GM12878 (cell line): ENCODE data around the gene TFAP2B.

Source experiments
- ATF7 ChIP-seq: fragments of 450-650 bp; IDR thresholded peaks from 2 replicates; pipeline ENCODE4 v1.6.1; 2016; ENCODE audit warnings: low read depth, mild to moderate bottlenecking
- BMI1 ChIP-seq: fragments of 450-650 bp; IDR thresholded peaks from 2 replicates; pipeline ENCODE4 v1.6.1; 2016; ENCODE audit warnings: mild to moderate bottlenecking, moderate library complexity, borderline replicate concordance
- CEBPB ChIP-seq, 2 experiments: fragments of 150-350 bp in 1 of 2; IDR thresholded peaks; 2 replicates each; pipeline ENCODE4 v1.6.1; 2012 to 2014; ENCODE audit warnings: low read depth in 2 of 2, low read length in 2 of 2, borderline replicate concordance in 1 of 2, inconsistent platforms in 1 of 2
- CTCF ChIP-seq, 3 experiments: IDR thresholded peaks in 2 of 3; conservative IDR thresholded peaks in 1 of 3; 2 replicates each; pipeline ENCODE4 v1.5.1; 2011; ENCODE audit warnings: low read depth in 3 of 3, low read length in 3 of 3, mild to moderate bottlenecking in 3 of 3, control low read depth in 2 of 3, moderate library complexity in 2 of 3, inconsistent platforms in 1 of 3, mixed read lengths in 1 of 3; ENCODE audit not compliant: control insufficient read depth in 2 of 3, insufficient read depth in 1 of 3; ENCODE audit errors: extremely low read depth in 1 of 3
- EGR1 ChIP-seq, 2 experiments: IDR thresholded peaks; 1 replicate in 1 of 2; 2 replicates in 1 of 2; pipeline ENCODE4 v1.6.1; 2011 to 2012; ENCODE audit warnings: low read depth in 2 of 2, low read length in 2 of 2, borderline replicate concordance in 1 of 2, mild to moderate bottlenecking in 1 of 2, moderate library complexity in 1 of 2
- ELK1 ChIP-seq: IDR thresholded peaks from 2 replicates; pipeline ENCODE4 v1.6.1; 2012; ENCODE audit warnings: low read depth, low read length, improper control_type of control experiment
- EP300 ChIP-seq, 2 experiments: fragments of 150-350 bp in 1 of 2; IDR thresholded peaks; 2 replicates each; pipeline ENCODE4 v1.6.1; 2011 to 2012; ENCODE audit warnings: low read depth in 2 of 2, low read length in 2 of 2, borderline replicate concordance in 1 of 2, improper control_type of control experiment in 1 of 2, inconsistent platforms in 1 of 2; ENCODE audit not compliant: control insufficient read depth in 1 of 2
- GABPA ChIP-seq: IDR thresholded peaks from 2 replicates; pipeline ENCODE4 v1.6.1; 2014; ENCODE audit warnings: antibody characterized with exemption, low read depth, mild to moderate bottlenecking, inconsistent platforms
- MYC ChIP-seq: IDR thresholded peaks from 2 replicates; pipeline ENCODE4 v1.6.1; 2011; ENCODE audit warnings: mild to moderate bottlenecking, low read length, moderate library complexity, inconsistent platforms; ENCODE audit not compliant: insufficient read depth, insufficient replicate concordance, insufficient read length, severe bottlenecking
- NRF1 ChIP-seq: conservative IDR thresholded peaks from 2 replicates; pipeline ENCODE4 v1.6.1; 2011; ENCODE audit warnings: mild to moderate bottlenecking, low read depth, low read length, improper control_type of control experiment
- POLR2A ChIP-seq: IDR thresholded peaks from 2 replicates; pipeline ENCODE4 v1.6.1; 2011; ENCODE audit warnings: low read depth, mild to moderate bottlenecking, low read length
- RAD21 ChIP-seq: IDR thresholded peaks from 2 replicates; pipeline ENCODE4 v1.6.1; 2011; ENCODE audit warnings: mild to moderate bottlenecking, low read depth, low read length, moderate library complexity; ENCODE audit not compliant: insufficient read depth
- REST ChIP-seq: IDR thresholded peaks from 2 replicates; pipeline ENCODE4 v1.6.1; 2012; ENCODE audit warnings: mild to moderate bottlenecking, low read depth, low read length
- ZBTB33 ChIP-seq: fragments of 450-650 bp; IDR thresholded peaks from 2 replicates; pipeline ENCODE4 v1.6.1; 2017; ENCODE audit warnings: mild to moderate bottlenecking

- no peak for TF ChIP-seq REST
- no peak for TF ChIP-seq ELK1
- no peak for TF ChIP-seq GABPA
- TF ChIP-seq ZBTB33 = no peak
- no peak for TF ChIP-seq EGR1 (IDR thresholded peaks at IDR 0.05; ENCODE audit: borderline replicate concordance in 1 of 2, low read depth in 2 of 2, low read length in 2 of 2)
- TF ChIP-seq BMI1 = 0 out of 2 replicates have a peak, but pooled peaks have one; percentile 31
- TF ChIP-seq CEBPB (IDR thresholded peaks at IDR 0.05; ENCODE audit: borderline replicate concordance in 1 of 2, low read depth in 2 of 2, low read length in 2 of 2) = no peak
- no peak for TF ChIP-seq NRF1
- TF ChIP-seq POLR2A = no peak
- TF ChIP-seq CTCF (IDR thresholded peaks at IDR 0.05 in 2 of 3, conservative IDR thresholded peaks at IDR 0.05 in 1 of 3; ENCODE audit: control insufficient read depth in 2 of 3, extremely low read depth in 1 of 3, insufficient read depth in 1 of 3, low read depth in 3 of 3, low read length in 3 of 3) = no peak
- TF ChIP-seq EP300 (IDR thresholded peaks at IDR 0.05; ENCODE audit: borderline replicate concordance in 1 of 2, control insufficient read depth in 1 of 2, low read depth in 2 of 2, low read length in 2 of 2) = no peak
- TF ChIP-seq ATF7 = no peak
- TF ChIP-seq MYC = no peak
- TF ChIP-seq RAD21 = no peak
Observed at GRCh38 chr6:50819904-50820868, 1.5 kb downstream of the TFAP2B start.
